NCI-H2081 treated with DMSO at 0.1 percent for 48 hours (cell line): ENCODE data around the gene PLCB1.
"Not testable (repeated sequence)": the region's sequence is repeated elsewhere in the genome, so short reads cannot be mapped to it uniquely, and the experiment has no call there.

Experiments
- DNase-seq: peaks from one replicate; lab custom pipeline; 2025; lab: John Stamatoyannopoulos, UW

The PLCB1 gene

GRCh38 chr20:8368670-8369069 lies 236.6 kb downstream of the PLCB1 start:
- DNase-seq, result no peak

- no peak for DNase-seq
These were observed 237.2 kb downstream of the PLCB1 start for GRCh38 chr20:8369311-8369710.

GRCh38 chr20:8370774-8371173 lies 238.7 kb downstream of the PLCB1 start:
- DNase-seq, result no peak

GRCh38 chr20:8372824-8373380 lies 240.8 kb downstream of the PLCB1 start:
- DNase-seq, result no peak

GRCh38 chr20:8373579-8373978 lies 241.5 kb downstream of the PLCB1 start:
- DNase-seq, result no peak

- DNase-seq, result no peak
These were observed 243.8 kb downstream of the PLCB1 start for GRCh38 chr20:8375898-8376297.

- no peak for DNase-seq
These were observed 244.9 kb downstream of the PLCB1 start for GRCh38 chr20:8376940-8377339.

- DNase-seq, result not testable (repeated sequence)
These were observed 247.1 kb downstream of the PLCB1 start for GRCh38 chr20:8379125-8379524.

- no peak for DNase-seq
These were observed 253.2 kb downstream of the PLCB1 start for GRCh38 chr20:8385247-8385646.

GRCh38 chr20:8386991-8387390 lies 254.9 kb downstream of the PLCB1 start:
- DNase-seq, result no peak

GRCh38 chr20:8388141-8388540 lies 256.1 kb downstream of the PLCB1 start:
- DNase-seq, result no peak

- no peak for DNase-seq
These were observed 256.6 kb downstream of the PLCB1 start for GRCh38 chr20:8388707-8389106.

GRCh38 chr20:8389381-8390036 lies 257.4 kb downstream of the PLCB1 start:
- DNase-seq, result peak; percentile 16

GRCh38 chr20:8390037-8390433 lies 258.0 kb downstream of the PLCB1 start:
- DNase-seq, result no peak

- DNase-seq, result no peak
These were observed 258.4 kb downstream of the PLCB1 start for GRCh38 chr20:8390500-8390899.

GRCh38 chr20:8393381-8393780 lies 261.3 kb downstream of the PLCB1 start:
- DNase-seq, result no peak

GRCh38 chr20:8394308-8394945 lies 262.4 kb downstream of the PLCB1 start:
- no peak for DNase-seq

- DNase-seq, result no peak
These were observed 263.9 kb downstream of the PLCB1 start for GRCh38 chr20:8395956-8396355.

GRCh38 chr20:8398263-8399051 lies 266.4 kb downstream of the PLCB1 start:
- no peak for DNase-seq

- DNase-seq, result no peak
These were observed 267.9 kb downstream of the PLCB1 start for GRCh38 chr20:8399947-8400346.

- DNase-seq, result no peak
These were observed 268.4 kb downstream of the PLCB1 start for GRCh38 chr20:8400486-8400885.

GRCh38 chr20:8401556-8401955 lies 269.5 kb downstream of the PLCB1 start:
- no peak for DNase-seq

- DNase-seq, result no peak
These were observed 270.7 kb downstream of the PLCB1 start for GRCh38 chr20:8402798-8403197.
